Myometrial cell (primary cell): ENCODE results near the gene MEFV. TPM values are rescaled to one million over a fixed set of nuclear protein-coding genes. Genes with fewer than 3 reads are reported as not detected.

Source experiments
- total RNA-seq: library from RNA; depleted of rRNA; stranded (reverse); fragments of >200 nt; gene quantifications from 2 replicates; pipeline ENCODE4 v1.2.3, GENCODE V29; 2015

The MEFV gene, protein sequence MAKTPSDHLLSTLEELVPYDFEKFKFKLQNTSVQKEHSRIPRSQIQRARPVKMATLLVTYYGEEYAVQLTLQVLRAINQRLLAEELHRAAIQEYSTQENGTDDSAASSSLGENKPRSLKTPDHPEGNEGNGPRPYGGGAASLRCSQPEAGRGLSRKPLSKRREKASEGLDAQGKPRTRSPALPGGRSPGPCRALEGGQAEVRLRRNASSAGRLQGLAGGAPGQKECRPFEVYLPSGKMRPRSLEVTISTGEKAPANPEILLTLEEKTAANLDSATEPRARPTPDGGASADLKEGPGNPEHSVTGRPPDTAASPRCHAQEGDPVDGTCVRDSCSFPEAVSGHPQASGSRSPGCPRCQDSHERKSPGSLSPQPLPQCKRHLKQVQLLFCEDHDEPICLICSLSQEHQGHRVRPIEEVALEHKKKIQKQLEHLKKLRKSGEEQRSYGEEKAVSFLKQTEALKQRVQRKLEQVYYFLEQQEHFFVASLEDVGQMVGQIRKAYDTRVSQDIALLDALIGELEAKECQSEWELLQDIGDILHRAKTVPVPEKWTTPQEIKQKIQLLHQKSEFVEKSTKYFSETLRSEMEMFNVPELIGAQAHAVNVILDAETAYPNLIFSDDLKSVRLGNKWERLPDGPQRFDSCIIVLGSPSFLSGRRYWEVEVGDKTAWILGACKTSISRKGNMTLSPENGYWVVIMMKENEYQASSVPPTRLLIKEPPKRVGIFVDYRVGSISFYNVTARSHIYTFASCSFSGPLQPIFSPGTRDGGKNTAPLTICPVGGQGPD
- total RNA-seq: 0.53 and 1.2 TPM in 2 replicates

DNA sequence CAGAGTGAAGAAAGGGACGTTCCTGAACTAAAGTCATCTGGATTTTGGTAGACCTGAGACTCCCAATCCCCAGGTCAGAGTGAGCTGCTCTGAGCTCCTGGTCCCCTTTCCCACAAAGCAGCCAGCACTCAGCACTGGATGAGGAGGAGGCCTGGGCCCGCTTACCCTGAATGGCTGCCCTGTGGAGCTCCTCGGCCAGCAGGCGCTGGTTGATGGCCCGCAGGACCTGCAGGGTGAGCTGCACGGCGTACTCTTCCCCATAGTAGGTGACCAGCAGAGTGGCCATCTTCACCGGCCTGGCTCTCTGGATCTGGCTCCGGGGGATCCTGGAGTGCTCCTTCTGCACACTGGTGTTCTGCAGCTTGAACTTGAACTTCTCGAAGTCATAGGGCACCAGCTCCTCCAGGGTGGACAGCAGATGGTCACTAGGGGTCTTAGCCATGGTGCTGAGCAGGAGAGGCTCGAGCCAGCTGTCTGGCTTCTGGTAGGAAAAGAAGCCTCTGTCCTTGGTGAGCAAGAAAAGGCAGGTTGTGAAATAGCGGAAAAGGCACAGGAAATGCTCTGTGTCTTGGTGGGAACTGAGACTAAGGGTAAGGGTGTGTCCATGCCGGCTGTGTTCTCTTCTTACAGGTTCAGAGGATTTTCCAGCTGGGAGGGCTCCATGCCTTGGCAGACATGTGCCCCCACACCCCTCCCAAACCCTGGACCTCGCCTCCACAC, at the start of gene MEFV:
Gene MEFV (minus strand): TSS at position 488 of the 720 bp plus-strand sequence. CDS start 46 bp downstream, at position 442.

DNA sequence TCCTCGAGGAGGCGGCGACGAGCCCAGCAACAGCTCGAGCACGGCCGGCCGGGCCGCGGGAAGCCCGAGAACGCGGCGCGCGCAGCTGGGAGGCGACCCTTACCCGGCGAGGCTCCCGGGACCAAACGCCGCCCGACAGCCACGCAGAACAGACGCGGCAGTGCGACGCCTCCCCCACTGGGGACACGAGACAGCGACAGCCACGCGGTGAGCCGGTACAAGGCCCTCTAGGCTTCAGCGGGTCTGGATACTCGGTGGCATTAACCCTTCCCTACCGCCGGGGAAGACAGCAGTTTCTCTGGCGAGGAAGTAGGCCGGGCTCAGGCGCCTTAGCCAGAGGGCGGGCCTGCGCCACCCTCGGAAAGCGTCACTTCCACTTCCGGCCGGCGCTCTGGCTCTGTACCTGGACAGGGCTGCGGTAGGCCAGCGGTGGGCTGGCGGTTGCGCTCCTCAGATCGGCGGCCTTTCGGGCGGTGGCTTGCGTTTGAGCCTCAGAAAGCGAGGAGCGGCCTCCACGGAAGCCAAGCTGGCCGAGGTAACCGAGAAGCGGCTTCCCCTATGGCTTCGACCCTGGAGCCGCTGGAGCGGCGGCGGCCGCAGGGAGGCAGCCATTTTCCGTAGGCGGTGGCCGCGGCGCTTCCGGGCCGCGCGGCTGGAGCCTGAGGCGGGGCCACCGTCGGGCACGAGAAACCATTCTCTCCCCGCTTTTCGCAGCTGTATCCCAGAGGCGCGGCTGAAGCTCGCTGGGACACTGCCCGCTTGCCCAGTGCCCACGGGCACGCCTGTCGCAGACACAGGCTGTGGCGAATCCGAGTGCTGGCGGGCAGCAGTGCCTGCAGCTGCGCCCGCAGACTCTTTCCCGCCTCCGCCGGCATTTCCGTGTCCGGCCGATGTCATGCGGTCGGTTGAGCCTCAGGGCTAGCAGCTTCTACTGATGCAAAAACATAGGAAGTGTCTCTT, 49.0 kb upstream of the MEFV start, which contains the start of the genes TIGD7 and ZNF75A:
Gene TIGD7 (minus strand): TSS at position 322 of the 960 bp plus-strand sequence. CDS start 4,816 bp downstream, outside the sequence.
Gene ZNF75A (plus strand): TSS at position 389 of the 960 bp plus-strand sequence. CDS start 2,932 bp downstream, outside the sequence.

DNA sequence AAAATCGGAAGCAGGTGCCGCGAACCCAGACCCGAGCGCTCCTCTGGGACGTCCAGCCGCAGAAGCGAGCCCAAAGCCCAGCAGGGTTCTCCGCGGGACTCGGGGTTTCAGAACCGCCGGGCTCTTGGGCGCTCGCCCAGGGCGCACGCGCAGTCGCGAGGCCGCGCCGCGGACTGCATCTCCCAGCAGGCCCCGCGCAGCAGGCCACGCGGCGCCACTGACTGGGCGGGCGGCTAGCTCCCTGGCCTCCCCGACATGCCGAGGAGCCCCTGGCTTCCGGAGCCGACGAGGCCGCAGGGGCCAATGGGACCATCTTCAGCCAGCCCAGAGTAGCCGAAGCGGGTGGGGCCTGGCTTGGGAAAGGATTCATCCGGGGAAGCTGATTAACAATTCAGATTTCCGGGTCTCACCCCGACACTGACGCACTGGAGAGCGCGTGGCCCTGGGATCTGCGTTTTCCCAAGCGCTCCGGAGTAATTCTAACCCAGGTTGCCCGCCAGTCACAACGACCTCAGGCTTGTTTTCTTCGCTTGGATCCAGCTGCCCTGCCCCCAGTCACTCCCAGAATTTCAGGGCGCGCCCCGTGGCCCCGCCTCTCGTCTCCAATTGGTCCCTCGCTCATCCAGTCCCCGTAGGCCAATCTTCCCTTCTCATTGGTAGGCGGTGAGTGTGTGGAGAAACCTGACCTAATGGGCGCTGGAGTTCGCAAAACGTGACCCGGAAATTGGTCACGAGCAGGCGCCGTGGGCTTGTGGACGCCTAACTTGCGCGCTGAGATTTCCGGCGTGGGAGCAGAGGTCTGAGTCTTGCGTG, 26.5 kb upstream of the MEFV start, which contains the start of gene ZNF263:
Gene ZNF263 (plus strand): TSS at position 762 of the 813 bp plus-strand sequence. CDS start 328 bp downstream, outside the sequence.

DNA sequence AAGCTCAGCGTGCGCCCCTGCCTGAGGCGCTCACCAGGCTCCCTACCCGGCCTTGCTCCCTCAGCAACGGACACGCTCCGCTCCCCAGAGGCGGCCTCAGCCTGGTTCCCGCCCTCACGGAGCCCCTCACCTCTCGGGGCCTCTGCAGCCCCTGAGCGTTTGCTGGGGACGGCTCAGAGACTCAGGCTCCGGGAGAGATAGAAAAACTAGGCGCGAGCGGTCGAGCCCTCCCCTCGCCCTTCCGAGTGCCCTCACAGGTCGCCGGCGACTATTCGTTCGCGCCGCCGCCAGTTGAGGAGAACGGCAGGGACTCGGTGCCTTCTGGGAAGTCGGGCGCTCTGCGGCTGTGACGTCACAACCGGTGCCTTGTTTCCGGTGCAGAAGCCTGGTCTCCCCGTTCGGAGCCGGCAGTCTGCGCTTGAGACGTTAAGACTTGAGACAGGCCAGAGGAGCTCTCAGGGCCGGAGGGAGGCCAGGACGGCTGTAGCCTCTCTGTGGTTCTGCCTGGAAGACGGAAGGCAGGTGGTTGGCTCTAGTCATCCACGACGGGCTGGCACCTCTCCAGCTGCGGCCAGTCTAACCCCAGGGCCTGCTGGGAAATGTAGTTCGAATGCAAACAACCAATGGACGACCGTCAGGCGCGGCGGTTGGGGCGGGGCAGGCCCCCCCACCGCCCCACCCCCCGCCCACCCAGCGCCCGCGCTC, 21.4 kb downstream of the MEFV start, which contains the start of gene ZNF200:
Gene ZNF200 (minus strand): TSS at position 302 of the 705 bp plus-strand sequence. CDS start 1,403 bp downstream, outside the sequence.

Other genes starting within 250 kb of the MEFV start
- not detected in 2 replicates for gene CLDN9, start 243.7 kb downstream of the MEFV start, total RNA-seq
- gene CLDN6, start 238.4 kb downstream of the MEFV start, total RNA-seq: not detected in 2 replicates
- gene TNFRSF12A, start 236.3 kb downstream of the MEFV start, total RNA-seq: 236 and 323 TPM in 2 replicates
- gene HCFC1R1, start 232.7 kb downstream of the MEFV start, total RNA-seq: 23.1 and 24.1 TPM in 2 replicates
- 25.3 and 28.3 TPM in 2 replicates for gene THOC6, start 232.6 kb downstream of the MEFV start, total RNA-seq
- gene BICDL2, start 219.7 kb downstream of the MEFV start, total RNA-seq: not detected in 2 replicates
- gene MMP25, start 210.1 kb downstream of the MEFV start, total RNA-seq: not detected in 2 replicates
- 23.6 and 27.3 TPM in 2 replicates for gene IL32, start 191.0 kb downstream of the MEFV start, total RNA-seq
- gene ZSCAN10, start 157.3 kb downstream of the MEFV start, total RNA-seq: not detected in 2 replicates
- 11.7 and 17.3 TPM in 2 replicates for gene ZNF205, start 144.0 kb downstream of the MEFV start, total RNA-seq
- 2.9 and 3.7 TPM in 2 replicates for gene ZNF213, start 121.6 kb downstream of the MEFV start, total RNA-seq
- gene OR1F1, start 68.4 kb downstream of the MEFV start, total RNA-seq: not detected in 2 replicates
- 1.2 and 2.7 TPM in 2 replicates for gene ZNF200, start 21.5 kb downstream of the MEFV start, total RNA-seq
- gene ZNF263, start 26.9 kb upstream of the MEFV start, total RNA-seq: 27.1 and 32.0 TPM in 2 replicates
- gene TIGD7, start 48.8 kb upstream of the MEFV start, total RNA-seq: 1.2 and 2.3 TPM in 2 replicates
- 3.2 and 12.2 TPM in 2 replicates for gene ZNF75A, start 48.9 kb upstream of the MEFV start, total RNA-seq
- gene OR2C1, start 99.3 kb upstream of the MEFV start, total RNA-seq: not detected in 2 replicates
- 7.1 and 10.4 TPM in 2 replicates for gene ZSCAN32, start 144.4 kb upstream of the MEFV start, total RNA-seq
- 6.6 and 9.6 TPM in 2 replicates for gene ZNF174, start 144.6 kb upstream of the MEFV start, total RNA-seq
- gene ZNF597, start 186.9 kb upstream of the MEFV start, total RNA-seq: 1.1 and 1.2 TPM in 2 replicates
- gene NAA60, start 187.0 kb upstream of the MEFV start, total RNA-seq: 9.5 and 11.3 TPM in 2 replicates
- gene C16orf90, start 238.9 kb upstream of the MEFV start, total RNA-seq: not detected in 2 replicates
- gene CLUAP1, start 244.4 kb upstream of the MEFV start, total RNA-seq: 17.9 and 23.2 TPM in 2 replicates